NK-92 treated with Interleukin-12 subunit alpha and Interleukin-12 subunit beta, amount 100 ng/mL, for 24 hours (cell line): Measurements from ENCODE around the gene CLDN20.
"Not testable (repeated sequence)": the region's sequence is repeated elsewhere in the genome, so short reads cannot be mapped to it uniquely, and the experiment has no call there.

Experiments used
- DNase-seq: peaks from one replicate; lab custom pipeline; 2025; lab: John Stamatoyannopoulos, UW

Gene CLDN20, protein sequence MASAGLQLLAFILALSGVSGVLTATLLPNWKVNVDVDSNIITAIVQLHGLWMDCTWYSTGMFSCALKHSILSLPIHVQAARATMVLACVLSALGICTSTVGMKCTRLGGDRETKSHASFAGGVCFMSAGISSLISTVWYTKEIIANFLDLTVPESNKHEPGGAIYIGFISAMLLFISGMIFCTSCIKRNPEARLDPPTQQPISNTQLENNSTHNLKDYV

DNA sequence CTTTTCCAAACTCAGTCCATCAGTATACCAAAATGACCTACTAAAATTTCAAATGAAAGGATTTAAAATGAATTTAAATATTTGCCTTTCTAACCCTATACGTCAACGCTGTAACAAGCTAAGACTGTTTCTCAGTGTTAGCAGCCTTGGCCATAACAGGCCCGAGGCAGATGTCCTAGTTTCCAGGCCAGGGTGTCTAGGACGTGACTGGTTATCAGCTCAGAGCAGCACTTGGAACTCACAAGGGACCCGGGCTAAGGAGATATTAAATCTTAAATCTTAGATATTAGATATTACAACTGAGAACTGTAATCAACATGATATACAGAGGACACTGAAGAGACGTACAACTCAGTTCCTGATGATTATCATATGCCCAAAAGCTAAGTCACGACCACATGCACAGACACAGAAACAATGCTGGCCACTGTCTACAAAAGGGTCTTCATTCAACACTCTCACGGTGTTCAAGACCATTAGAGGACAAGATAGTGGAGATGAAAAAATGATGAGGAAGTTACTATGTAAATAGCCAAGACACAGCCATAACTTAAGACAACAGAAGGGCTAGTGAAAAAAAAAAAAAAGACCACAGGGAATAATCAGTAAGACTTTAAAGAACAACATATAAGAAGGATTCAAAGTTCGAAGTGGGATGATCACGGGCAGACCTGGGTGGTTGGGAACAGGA, at the start of gene CLDN20:
TSS of gene CLDN20 (plus strand) at position 641 of the 691 bp plus-strand sequence. CDS start 11,707 bp downstream, outside the sequence.
- no peak for DNase-seq

DNA sequence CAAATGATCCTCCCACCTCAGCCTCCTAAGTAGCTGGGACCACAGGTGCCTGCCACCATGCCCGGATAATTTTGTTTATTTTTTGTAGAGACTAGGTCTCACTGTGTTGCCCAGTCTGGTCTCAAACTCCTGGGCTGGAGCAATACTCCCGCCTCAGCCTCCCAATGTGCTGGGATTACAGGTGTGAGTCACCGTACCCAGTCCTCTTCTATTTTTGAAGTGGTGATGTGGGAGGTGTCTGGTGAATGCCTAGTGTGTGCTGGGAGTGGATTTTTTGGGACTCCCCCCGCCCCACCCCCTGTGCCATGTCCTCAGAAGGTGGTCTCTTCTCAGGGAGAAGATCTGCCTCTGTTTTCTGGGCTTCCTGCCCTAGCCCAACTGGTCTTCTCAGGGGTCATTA, 47.9 kb upstream of the CLDN20 start:
- no peak for DNase-seq

DNA sequence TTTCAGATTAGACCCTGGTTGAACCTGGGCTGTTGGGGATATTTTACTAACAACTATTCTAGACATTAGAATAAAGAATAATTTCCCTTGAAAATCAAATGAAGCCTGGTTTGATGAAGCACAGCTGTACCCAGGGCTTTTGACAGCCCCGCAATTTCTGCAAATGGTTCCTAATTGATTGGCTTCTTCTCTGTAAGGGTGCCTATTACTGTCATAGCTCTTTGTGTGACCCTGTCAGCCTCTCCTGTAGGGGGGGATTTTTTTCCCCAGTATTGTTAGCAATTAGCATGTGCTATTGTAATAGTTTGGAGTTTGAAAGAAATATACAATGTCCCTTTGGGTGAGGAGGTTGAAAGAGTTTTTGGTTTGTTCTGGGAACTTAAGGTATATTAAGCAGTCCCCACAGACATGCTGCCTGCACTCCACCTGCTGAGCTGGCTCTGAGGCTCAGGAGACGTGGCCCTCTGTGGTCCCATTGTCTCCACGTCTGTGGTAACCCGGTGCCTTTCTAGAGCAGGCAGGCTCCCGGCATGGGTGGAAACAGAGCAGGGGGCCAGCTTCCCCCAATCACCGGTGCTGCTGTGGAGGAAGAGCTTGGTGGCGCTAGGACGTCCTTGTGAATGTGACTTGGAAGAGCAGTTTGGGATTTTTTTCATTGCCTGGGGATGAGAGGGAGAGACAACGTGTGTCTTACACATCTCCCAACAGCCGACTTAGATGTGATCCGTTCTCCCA, 47.3 kb upstream of the CLDN20 start:
- DNase-seq, result no peak

DNA sequence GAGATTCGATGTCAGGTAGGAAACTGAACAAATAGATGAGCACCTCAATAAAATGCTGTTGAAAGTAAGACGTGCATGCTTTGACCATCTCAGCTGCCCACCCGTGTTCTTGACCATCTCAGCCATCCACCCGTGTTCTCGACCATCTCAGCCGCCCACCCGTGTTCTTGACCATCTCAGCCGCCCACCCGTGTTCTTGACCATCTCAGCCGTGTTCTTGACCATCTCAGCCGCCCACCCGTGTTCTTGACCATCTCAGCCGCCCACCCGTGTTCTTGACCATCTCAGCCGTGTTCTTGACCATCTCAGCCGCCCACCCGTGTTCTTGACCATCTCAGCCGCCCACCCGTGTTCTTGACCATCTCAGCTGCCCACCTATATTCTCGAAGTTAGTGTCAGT, 45.1 kb upstream of the CLDN20 start:
- not testable (repeated sequence) for DNase-seq

DNA sequence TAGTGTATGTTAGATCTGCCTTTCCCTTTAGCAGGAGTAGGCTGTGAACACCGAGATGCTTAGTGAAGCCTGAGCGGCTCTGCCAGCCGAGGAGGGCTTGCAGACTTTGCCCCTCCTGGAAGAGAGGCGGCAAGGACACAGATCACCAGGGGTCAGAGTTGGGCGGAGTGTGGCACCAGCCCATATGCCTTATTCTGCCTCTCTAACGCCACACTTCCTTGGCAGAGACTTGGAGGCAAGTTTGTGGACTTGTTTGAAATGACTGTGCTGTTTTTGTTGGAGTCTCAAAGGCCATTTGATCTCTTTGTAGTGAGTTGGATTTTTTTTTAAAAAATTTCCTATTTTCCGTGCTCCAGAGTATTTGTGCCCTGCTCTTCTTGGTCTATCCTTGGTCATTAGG, 44.5 kb upstream of the CLDN20 start:
- no peak for DNase-seq

DNA sequence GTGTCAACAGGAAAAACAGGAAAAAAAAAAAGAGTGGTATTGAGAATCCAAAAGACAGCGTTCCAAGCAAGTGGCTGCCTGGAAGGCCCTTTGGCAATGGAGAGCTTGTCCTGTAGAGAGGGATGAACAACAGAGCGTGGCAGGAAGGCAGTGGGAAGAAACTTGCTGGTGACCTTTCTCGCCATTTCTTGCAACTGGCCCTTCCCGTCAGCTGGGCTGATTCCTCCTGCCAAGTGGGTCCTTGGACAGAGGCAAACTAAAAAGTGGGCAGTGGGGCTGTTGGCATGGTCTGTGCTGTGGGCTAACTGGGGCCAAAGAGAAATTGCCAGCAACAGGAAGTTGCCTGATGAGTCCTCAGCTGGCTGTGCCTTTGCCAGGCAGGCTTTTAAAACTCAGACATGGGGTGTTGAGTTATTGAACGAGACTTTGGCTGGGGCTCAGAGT, 43.9 kb upstream of the CLDN20 start:
- no peak for DNase-seq

DNA sequence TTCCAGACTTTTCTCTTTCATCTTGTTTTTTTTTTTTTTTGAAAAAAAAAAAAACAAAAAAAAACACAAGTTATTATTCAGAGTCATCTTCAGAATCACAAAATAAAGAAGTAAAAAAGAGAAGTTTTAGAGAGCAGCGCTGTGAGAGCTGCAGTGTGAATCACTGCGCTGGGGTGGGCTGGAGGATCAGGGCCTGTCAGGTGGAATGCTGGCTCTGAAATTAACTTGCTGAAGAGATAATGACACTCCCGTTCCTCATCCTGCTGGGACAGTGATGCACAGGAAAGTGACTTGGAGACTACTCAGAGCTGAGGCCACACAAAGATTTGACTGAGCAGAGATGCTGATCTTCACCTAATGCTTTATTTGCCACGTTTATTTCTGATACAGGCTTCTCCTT, 42.7 kb upstream of the CLDN20 start:
- DNase-seq, result no peak

DNA sequence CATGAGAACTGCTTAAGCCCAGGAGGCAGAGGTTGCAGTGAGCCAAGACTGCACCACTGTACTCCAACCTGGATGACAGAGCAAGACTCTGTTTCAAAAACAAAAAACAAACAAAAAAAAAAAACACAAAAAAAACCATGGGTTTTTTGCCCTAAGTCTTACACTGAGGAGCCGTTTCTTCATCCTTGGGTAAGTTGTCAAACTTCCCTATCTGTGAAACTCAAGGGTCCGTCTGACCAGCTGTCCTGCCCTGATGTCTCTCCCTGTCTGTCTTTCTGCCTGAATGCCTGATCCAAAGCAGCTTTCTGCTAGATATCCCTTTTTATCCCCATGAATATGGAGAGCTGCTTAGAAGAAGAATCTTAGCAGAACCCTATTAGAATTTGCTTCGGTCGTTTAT, 41.3 kb upstream of the CLDN20 start:
- DNase-seq, result no peak

DNA sequence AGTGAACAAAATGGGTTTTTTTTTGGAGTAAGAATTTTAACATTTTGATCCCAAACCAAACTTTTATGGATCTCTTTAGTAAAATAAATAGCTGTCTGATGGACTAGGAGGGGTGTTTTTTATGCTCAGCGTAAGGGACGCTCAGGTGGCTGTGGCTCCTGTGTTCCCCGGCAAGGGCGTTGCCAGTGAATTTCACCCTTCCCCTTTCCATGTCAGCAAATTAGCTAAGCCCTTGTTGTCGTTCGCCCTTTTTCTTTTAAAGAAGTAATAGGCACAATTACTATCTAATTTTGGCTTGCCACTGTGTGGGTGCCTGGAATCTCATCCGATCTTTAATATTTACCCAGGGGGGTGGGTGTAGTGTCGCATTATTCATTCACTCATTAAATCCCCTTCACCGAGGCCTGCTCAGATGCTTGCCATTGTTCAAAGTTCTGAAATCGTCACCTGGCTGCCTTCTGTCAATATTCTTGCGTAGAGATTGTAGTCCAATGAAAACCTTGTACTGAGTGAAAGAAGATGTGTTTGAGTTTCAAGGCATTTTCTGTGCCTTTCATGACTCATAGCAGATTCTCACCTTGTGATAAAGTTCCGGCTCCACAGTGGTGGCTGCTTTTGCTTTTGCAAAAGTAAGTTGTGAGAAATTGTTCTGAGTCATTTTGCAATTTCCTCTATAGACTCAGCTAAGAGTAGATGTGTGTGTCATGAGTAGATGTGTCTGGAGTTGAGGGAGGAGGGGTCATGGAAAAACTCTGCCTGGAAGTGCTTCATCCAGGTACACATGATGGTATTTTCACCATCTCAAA, 40.0 kb upstream of the CLDN20 start:
- DNase-seq, result peak; percentile 43

DNA sequence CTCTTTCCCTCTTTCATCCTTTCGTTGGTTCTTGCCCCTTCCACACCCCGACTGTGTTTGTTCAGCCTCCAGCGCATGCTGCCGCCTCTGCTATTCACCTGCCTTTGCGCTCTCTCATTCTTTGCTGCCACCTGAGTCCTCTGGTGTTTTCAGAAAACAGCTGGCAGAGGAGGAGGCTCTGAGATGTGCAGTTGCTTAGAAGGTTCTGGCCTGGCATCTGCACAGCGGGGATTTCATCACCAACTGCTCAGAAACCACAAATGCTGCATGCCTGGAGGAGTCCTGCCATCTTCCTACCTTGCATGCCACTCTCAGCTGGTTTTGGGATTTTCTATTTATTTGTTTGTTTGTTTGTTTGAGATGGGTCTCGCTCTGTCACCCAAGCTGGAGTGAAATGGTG, 39.2 kb upstream of the CLDN20 start:
- no peak for DNase-seq

DNA sequence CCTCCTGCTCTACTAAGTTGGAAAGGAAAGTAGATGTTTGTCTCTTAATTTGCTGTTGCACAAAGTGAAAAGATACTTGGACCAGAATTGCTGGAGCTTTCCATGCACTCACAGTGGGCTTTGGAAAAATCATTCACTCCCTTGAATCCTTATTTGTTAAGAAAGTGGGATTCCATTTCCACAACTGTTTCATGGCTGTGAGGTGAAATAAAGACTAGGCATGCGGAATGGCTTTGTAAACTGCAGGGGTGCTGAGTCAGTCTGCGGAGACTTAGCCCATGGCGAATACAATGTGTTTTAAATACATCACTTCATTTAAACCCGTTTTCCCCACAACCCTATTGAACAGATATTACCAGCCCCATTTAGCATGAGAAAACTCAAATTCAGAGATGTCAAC, 36.8 kb upstream of the CLDN20 start:
- no peak for DNase-seq

DNA sequence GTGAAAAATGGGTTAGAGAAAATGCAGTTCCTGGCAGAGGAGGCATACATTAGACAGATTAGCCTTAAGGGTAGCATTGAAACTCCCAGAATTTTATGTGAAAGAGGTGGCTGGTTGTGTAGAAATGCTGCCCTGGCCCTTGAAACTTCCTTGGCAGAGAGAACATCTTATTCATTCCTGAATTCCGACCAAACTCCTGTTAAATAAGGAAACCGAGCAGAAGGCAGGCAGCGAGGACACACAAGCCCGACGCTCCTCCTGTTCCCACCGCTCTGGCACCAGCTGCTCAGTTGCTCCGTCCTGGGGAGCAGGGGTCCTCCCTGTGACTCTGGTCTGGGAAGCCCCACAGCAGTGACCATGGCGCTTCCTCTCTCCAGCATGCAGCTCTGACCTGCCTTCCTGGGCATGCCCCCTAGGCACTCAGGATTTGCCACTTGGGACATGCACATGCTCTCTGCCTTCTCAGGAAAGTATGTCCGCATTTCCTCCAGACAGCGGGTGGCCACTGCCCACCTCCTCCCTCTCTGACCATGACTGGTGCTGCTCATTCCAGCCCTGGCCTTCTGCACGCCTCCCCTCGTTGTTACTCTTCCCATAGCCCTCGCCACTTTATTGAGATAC, 35.2 kb upstream of the CLDN20 start:
- DNase-seq, result no peak

DNA sequence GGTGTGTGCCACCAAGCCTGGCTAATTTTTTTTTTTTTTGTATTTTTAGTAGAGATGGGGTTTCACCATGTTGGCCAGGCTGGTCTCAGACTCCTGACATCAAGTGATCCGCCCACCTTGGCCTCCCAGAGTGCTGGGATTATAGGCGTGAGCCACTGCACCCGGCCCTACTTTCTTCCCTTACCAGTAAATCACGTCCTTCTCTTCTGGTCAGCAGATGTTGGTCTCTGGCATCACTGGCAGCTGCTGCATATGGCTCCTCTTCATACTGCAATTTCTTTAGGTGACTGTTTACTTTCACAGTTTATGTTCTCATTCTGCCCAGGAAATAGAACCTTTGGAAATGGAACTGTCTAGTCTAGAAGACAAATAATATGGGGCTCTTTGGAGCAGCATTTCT, 32.8 kb upstream of the CLDN20 start:
- DNase-seq, result not testable (repeated sequence)

DNA sequence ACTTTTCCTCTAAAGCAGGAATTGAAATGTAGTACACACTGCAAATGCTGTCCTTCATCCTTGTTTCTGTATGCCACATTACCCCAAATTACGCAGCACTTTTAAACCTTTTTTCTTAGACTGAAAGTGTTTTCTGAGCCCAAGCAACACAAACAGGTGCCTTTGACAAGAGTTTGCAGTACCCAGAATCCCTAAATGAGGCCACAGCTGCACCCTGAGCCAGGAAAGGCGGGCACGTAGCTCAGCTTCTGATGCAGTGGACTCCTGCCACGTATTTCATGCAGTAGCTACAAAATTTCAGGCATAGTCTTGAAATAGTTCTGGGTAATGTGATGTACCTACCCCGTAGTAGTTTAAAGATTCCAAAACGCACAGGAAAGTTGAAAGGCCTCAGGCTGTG, 31.0 kb upstream of the CLDN20 start:
- no peak for DNase-seq

DNA sequence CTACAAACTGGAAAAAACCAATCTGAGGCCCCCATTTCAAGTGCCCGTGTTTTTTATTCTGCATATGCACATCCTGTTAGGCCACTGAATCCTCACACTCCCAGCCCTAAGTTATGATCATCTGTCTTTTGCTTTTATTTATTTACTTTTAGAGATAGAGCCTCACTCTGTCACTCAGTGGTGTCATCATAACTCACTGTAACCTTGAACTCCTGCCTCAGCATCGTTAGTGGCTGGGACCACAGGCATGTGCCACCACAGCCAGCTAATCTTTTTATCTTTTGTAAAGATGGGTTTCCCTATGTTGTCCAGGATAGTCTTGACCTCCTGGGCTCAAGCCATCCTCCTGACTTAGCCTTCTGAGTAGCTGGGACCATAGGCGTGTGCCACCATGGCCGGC, 29.6 kb upstream of the CLDN20 start:
- DNase-seq, result no peak

DNA sequence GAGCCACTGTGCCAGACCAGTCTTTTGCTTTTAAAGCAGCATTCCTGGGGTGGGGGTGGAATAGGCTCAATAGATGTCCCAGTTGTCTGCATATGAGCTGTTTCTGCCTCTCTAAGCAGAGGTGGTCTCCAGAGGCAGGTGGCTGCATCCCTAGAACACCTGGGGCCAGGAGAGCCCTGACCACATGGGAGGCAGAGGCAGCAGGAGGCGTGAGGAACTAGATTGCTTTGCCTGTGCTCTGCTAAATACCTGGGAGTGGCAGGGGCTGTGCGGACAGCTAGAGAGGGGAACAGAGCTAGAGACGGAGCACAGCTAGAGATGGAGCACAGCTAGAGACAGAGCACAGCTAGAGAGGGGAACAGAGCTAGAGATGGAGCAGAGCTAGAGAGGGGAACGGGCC, 29.1 kb upstream of the CLDN20 start:
- DNase-seq, result no peak

DNA sequence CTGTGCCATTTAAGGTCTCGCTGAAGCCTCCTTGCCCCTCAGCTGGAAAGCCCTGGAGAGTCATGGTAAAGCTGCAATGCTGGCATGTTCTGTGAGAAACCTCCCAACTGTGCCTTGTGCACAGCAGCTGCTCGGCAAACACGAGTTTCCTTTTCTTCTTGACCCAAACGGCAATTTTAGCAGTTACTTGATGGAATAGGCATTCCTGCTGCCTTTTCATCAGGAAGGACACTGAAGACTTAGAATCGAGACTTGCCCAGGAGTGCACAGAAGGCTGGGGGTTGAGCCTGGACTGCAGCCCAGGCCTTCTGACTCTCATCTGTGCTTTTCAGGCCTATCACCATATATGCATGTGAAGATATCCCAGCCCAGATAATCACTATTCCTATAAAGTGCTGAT, 28.7 kb upstream of the CLDN20 start:
- DNase-seq, result no peak

DNA sequence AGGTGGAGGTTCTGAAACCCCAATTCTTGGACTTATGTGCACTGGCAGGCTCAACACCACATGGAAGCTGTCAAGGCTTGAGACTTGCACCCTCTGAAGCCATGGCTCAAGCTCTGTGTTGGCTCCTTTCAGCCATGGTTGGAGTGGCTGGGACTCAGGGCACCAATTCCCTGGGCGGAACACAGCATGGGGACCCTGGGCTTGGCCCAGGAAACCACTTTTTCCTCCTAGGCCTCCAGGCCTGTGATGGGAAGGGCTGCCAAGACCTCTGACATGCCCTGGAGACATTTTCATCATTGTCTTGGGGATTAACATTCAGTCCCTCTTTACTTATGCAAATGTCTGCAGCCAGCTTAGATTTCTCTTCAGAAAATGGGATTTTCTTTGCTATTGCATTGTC, 26.2 kb upstream of the CLDN20 start:
- DNase-seq, result no peak

DNA sequence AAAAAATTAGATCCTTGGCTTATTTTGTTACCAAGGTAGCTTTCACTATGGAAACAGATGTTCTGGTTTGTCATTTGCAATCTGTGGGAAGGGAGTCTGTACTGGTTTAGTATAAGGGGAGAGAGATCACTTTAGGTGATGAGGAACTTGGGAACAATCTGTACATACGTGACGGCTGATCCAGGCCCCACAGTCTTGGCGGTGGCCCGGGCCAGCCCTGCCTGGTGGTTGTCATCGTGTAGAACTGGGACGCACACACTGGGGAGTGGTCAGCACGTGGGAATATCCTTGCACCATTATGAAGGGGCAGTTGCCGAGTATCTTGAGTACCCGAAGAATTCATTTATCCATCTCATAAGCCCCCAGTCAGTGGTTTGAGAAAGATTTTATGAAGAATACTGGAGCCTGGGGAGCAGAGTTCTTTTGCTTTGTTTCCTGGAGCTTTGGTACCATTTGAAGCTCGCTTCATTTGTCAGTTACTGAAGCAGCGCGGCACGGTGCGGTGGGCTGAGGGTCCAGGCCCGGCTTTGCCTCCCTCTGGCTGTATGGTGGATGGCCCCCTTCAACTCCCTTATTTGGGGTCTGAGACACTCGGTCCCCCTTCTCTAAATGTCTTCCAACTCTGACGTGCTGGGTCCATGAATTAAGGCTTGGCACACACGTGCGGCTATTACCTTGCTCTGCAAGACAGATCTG, 22.8 kb upstream of the CLDN20 start:
- no peak for DNase-seq

DNA sequence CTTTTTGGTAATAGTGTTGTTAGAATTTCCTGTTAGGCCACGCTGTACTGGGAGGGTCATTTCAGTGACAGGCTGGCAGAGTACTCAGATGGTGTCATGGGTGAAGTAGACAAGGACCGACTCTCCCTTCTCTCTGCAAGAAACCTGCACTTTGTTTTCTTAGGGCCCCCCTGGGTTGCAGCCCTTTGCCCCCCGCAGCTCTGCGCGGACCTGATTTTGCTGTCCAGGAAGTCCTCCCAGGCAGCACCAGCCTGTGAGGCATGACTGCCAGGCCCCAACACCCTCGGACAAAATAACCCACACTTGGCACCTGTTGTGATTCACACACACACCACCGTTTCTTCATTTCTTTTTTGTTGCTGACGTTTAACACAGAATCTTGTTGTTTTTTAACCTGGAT, 21.8 kb upstream of the CLDN20 start:
- DNase-seq, result no peak

DNA sequence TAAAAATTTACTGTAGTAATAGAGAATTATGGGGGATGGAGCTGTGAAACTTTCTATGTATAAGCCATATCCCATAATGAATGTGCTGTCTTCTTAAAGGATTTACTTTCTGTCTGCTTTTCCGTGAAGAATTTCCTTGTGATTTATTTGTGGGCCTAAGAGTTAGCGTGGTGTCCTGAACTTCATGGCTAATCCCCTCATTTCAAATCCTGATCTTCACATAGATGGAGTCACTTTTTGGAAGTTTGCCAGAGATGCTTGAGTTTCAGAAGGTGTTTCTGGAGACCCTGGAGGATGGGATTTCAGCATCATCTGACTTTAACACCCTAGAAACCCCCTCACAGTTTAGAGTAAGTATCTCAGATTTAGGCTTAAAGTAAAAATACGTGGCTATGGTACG, 19.4 kb upstream of the CLDN20 start:
- DNase-seq, result no peak
